SK-N-SH treated with all-trans-retinoic acid at 6 μM for 48 hours (cell line): ENCODE data around the gene SORCS2.

Source experiments
- GLIS3 ChIP-seq: fragments of 250-450 bp; sonication (Bioruptor Pico); IDR thresholded peaks from 2 replicates; pipeline ENCODE4 v1.5.0; 2020; ENCODE audit warnings: mild to moderate bottlenecking, moderate library complexity
- PPARA ChIP-seq: fragments of 250-450 bp; sonication (Bioruptor Pico); IDR thresholded peaks from 2 replicates; pipeline ENCODE4 v1.5.0; 2020; ENCODE audit warnings: mild to moderate bottlenecking, borderline replicate concordance
- ZC3H10 ChIP-seq: fragments of 250-450 bp; sonication (Bioruptor Pico); IDR thresholded peaks from 2 replicates; pipeline ENCODE4 v1.5.1; 2021; ENCODE audit warnings: mild to moderate bottlenecking, moderate library complexity
- ZFP3 ChIP-seq: fragments of 250-450 bp; sonication (Bioruptor Pico); IDR thresholded peaks from 2 replicates; pipeline ENCODE4 v1.5.0; 2020; ENCODE audit warnings: mild to moderate bottlenecking, moderate library complexity
- ZNF70 ChIP-seq: fragments of 450-650 bp; formaldehyde crosslinking; IDR thresholded peaks from 2 replicates; pipeline ENCODE4 v1.5.0; 2020; ENCODE audit warnings: mild to moderate bottlenecking, moderate library complexity
- ZNF8 ChIP-seq: fragments of 450-650 bp; formaldehyde crosslinking; IDR thresholded peaks from 2 replicates; pipeline ENCODE4 v1.5.0; 2020; ENCODE audit warnings: mild to moderate bottlenecking, moderate library complexity
- TF ChIP-seq, protein P1 (sequence below): fragments of 250-450 bp; sonication (Bioruptor Pico); IDR thresholded peaks from 2 replicates; pipeline ENCODE4 v1.5.0; 2020; ENCODE audit warnings: mild to moderate bottlenecking, moderate library complexity
- TF ChIP-seq, protein P2 (sequence below): fragments of 250-450 bp; sonication (Bioruptor Pico); IDR thresholded peaks from 2 replicates; pipeline ENCODE4 v1.8.0; 2020; ENCODE audit warnings: mild to moderate bottlenecking, moderate library complexity, borderline replicate concordance
- TF ChIP-seq, protein P3 (sequence below): fragments of 250-450 bp; sonication (Bioruptor Pico); IDR thresholded peaks from 2 replicates; pipeline ENCODE4 v1.5.1; 2020; ENCODE audit warnings: low read depth, mild to moderate bottlenecking, moderate library complexity
- TF ChIP-seq, protein P4 (sequence below): fragments of 250-450 bp; sonication (Bioruptor Pico); IDR thresholded peaks from 2 replicates; pipeline ENCODE4 v1.5.1; 2021; ENCODE audit warnings: mild to moderate bottlenecking, moderate library complexity

DNA sequence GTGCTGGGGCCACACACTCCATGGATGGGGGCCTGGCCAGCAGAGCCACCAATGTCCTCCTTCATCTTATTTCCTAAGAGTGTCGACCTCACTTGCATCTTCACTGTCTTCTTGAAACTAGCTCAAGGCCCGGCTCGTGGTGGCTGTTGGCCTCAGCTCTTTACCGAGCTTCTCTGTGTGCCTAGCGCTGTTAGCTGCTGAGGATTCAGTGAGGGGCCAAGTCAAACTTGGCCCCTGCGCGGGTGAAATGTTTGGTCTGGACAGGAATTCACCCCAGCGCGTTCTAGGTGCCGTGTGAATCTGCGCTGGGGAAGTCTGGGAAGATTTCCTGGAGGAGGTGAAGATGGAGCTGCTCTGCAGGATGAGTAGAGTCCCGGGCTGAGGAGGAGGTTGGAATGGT lies 8.5 kb downstream of the SORCS2 start:
- TF ChIP-seq ZNF8 (no peak), GLIS3 (CRISPR knock-in tag) (no peak), ZFP3 (CRISPR knock-in tag) (no peak), ZNF70 (CRISPR knock-in tag) (no peak), PPARA (CRISPR knock-in tag) (no peak), ZC3H10 (CRISPR knock-in tag) (no peak)
- TF ChIP-seq, protein P1, sequence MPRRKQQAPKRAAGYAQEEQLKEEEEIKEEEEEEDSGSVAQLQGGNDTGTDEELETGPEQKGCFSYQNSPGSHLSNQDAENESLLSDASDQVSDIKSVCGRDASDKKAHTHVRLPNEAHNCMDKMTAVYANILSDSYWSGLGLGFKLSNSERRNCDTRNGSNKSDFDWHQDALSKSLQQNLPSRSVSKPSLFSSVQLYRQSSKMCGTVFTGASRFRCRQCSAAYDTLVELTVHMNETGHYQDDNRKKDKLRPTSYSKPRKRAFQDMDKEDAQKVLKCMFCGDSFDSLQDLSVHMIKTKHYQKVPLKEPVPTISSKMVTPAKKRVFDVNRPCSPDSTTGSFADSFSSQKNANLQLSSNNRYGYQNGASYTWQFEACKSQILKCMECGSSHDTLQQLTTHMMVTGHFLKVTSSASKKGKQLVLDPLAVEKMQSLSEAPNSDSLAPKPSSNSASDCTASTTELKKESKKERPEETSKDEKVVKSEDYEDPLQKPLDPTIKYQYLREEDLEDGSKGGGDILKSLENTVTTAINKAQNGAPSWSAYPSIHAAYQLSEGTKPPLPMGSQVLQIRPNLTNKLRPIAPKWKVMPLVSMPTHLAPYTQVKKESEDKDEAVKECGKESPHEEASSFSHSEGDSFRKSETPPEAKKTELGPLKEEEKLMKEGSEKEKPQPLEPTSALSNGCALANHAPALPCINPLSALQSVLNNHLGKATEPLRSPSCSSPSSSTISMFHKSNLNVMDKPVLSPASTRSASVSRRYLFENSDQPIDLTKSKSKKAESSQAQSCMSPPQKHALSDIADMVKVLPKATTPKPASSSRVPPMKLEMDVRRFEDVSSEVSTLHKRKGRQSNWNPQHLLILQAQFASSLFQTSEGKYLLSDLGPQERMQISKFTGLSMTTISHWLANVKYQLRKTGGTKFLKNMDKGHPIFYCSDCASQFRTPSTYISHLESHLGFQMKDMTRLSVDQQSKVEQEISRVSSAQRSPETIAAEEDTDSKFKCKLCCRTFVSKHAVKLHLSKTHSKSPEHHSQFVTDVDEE (CRISPR knock-in tag) = no peak
- TF ChIP-seq, protein P2, sequence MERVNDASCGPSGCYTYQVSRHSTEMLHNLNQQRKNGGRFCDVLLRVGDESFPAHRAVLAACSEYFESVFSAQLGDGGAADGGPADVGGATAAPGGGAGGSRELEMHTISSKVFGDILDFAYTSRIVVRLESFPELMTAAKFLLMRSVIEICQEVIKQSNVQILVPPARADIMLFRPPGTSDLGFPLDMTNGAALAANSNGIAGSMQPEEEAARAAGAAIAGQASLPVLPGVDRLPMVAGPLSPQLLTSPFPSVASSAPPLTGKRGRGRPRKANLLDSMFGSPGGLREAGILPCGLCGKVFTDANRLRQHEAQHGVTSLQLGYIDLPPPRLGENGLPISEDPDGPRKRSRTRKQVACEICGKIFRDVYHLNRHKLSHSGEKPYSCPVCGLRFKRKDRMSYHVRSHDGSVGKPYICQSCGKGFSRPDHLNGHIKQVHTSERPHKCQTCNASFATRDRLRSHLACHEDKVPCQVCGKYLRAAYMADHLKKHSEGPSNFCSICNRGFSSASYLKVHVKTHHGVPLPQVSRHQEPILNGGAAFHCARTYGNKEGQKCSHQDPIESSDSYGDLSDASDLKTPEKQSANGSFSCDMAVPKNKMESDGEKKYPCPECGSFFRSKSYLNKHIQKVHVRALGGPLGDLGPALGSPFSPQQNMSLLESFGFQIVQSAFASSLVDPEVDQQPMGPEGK (CRISPR knock-in tag) = no peak
- TF ChIP-seq, protein P3, sequence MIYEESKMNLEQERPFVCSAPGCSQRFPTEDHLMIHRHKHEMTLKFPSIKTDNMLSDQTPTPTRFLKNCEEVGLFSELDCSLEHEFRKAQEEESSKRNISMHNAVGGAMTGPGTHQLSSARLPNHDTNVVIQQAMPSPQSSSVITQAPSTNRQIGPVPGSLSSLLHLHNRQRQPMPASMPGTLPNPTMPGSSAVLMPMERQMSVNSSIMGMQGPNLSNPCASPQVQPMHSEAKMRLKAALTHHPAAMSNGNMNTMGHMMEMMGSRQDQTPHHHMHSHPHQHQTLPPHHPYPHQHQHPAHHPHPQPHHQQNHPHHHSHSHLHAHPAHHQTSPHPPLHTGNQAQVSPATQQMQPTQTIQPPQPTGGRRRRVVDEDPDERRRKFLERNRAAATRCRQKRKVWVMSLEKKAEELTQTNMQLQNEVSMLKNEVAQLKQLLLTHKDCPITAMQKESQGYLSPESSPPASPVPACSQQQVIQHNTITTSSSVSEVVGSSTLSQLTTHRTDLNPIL (CRISPR knock-in tag) = no peak
- TF ChIP-seq, protein P4, sequence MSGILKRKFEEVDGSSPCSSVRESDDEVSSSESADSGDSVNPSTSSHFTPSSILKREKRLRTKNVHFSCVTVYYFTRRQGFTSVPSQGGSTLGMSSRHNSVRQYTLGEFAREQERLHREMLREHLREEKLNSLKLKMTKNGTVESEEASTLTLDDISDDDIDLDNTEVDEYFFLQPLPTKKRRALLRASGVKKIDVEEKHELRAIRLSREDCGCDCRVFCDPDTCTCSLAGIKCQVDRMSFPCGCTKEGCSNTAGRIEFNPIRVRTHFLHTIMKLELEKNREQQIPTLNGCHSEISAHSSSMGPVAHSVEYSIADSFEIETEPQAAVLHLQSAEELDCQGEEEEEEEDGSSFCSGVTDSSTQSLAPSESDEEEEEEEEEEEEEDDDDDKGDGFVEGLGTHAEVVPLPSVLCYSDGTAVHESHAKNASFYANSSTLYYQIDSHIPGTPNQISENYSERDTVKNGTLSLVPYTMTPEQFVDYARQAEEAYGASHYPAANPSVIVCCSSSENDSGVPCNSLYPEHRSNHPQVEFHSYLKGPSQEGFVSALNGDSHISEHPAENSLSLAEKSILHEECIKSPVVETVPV = no peak
